ENCODE data around the gene SPINT4. TPM values are rescaled to one million over a fixed set of nuclear protein-coding genes. Genes with fewer than 3 reads are reported as not detected.

Gene SPINT4
- total and polyA plus RNA-seq, 2 donors (not counting 1 experiment from before 2014, with no cell fraction given), result not detected

DNA sequence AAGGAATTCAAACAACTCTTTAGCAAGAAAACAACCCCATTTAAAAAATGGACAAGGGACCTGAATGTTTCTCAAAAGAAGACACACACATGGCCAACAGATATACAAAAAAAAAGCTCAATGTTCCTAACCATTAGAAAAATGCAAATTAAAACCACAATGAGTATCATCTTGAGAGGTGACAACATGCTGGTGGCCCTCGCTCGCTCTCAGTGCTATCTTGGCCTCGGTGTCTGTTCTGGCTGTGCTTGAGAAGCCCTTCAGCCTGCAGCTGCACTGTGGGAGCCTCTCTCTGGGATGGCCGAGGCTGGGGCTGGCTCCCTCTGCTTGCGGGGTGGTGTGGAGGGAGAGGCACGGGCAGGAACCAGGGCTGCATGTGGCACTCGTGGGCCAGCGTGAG, 13.4 kb downstream of the SPINT4 start:
- Histone ChIP-seq H3K27me3 (ENCODE audit: control insufficient read depth, insufficient read depth, low read length) (no peaks in the 10 kb centered on the region), H3K79me2 (ENCODE audit: control insufficient read depth, insufficient read depth, low read length) (no peaks in the 10 kb centered on the region), H3K4me3 (replicated peaks in 1 of 4; ENCODE audit: control extremely low read depth in 1 of 4, insufficient read depth in 1 of 4, low read depth in 3 of 4, low read length in 4 of 4) (no peak overlapping the region), H3K36me3 (ENCODE audit: control insufficient read depth, insufficient read depth, low read length) (no peaks in the 10 kb centered on the region), H2AFZ (ENCODE audit: low read length) (no peak overlapping the region), H3K9me3 (ENCODE audit: control insufficient read depth, insufficient read depth, low read depth, low read length) (no peaks in the 10 kb centered on the region), H3K4me1 (ENCODE audit: control insufficient read depth, extremely low read depth, insufficient read depth, low read length) (no peaks in the 10 kb centered on the region), H3K27ac (ENCODE audit: insufficient read depth, low read length) (no peak overlapping the region), H3K4me2 (ENCODE audit: extremely low read depth, insufficient read depth, low read length) (no peak overlapping the region), H4K20me1 (ENCODE audit: control insufficient read depth, extremely low read depth, insufficient read depth, low read length) (no peaks in the 10 kb centered on the region), H3K9ac (ENCODE audit: insufficient read depth, low read length) (no peak overlapping the region)
- no peak for DNase-seq (ENCODE audit: low read depth in 2 of 2)
- TF ChIP-seq EZH2 (IDR thresholded peaks at IDR 0.05; ENCODE audit: low read length, missing control alignments), result no peak
- TF ChIP-seq, protein P1, sequence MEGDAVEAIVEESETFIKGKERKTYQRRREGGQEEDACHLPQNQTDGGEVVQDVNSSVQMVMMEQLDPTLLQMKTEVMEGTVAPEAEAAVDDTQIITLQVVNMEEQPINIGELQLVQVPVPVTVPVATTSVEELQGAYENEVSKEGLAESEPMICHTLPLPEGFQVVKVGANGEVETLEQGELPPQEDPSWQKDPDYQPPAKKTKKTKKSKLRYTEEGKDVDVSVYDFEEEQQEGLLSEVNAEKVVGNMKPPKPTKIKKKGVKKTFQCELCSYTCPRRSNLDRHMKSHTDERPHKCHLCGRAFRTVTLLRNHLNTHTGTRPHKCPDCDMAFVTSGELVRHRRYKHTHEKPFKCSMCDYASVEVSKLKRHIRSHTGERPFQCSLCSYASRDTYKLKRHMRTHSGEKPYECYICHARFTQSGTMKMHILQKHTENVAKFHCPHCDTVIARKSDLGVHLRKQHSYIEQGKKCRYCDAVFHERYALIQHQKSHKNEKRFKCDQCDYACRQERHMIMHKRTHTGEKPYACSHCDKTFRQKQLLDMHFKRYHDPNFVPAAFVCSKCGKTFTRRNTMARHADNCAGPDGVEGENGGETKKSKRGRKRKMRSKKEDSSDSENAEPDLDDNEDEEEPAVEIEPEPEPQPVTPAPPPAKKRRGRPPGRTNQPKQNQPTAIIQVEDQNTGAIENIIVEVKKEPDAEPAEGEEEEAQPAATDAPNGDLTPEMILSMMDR (conservative IDR thresholded peaks at IDR 0.05 in 1 of 2, IDR thresholded peaks at IDR 0.05 in 1 of 2; ENCODE audit: low read depth in 1 of 2, low read length in 2 of 2), result no peak

DNA sequence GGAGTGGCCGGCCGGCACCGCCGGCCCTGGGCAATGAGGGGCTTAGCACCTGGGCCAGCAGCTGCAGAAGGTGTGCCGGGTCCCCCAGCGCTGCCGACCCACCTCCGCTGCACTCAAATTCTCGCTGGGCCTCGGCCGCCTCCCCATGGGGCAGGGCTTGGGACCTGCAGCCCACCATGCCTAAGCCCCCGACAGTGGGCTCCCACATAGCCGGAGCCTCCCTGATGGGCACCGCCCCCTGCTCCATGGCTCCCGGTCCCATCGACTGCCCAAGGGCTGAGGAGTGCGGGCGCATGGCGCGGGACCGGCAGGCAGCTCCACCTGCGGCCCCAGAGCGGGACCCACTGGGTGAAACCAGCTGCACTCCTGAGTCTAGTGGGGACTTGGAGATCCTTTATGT, 13.8 kb downstream of the SPINT4 start:
- Histone ChIP-seq H3K79me2 (ENCODE audit: control insufficient read depth, insufficient read depth, low read length) (no peaks in the 10 kb centered on the region), H3K9me3 (ENCODE audit: control insufficient read depth, insufficient read depth, low read depth, low read length) (no peaks in the 10 kb centered on the region), H3K4me1 (ENCODE audit: control insufficient read depth, extremely low read depth, insufficient read depth, low read length) (no peaks in the 10 kb centered on the region), H3K36me3 (ENCODE audit: control insufficient read depth, insufficient read depth, low read length) (no peaks in the 10 kb centered on the region), H4K20me1 (ENCODE audit: control insufficient read depth, extremely low read depth, insufficient read depth, low read length) (no peaks in the 10 kb centered on the region), H3K27ac (ENCODE audit: insufficient read depth, low read length) (no peak overlapping the region), H3K4me3 (replicated peaks in 1 of 4; ENCODE audit: control extremely low read depth in 1 of 4, insufficient read depth in 1 of 4, low read depth in 3 of 4, low read length in 4 of 4) (no peak overlapping the region), H3K27me3 (ENCODE audit: control insufficient read depth, insufficient read depth, low read length) (no peaks in the 10 kb centered on the region), H3K9ac (ENCODE audit: insufficient read depth, low read length) (no peak overlapping the region), H3K4me2 (ENCODE audit: extremely low read depth, insufficient read depth, low read length) (no peak overlapping the region), H2AFZ (ENCODE audit: low read length) (no peak overlapping the region)
- TF ChIP-seq EZH2 (IDR thresholded peaks at IDR 0.05; ENCODE audit: low read length, missing control alignments), result no peak
- TF ChIP-seq, protein P1 (conservative IDR thresholded peaks at IDR 0.05 in 1 of 2, IDR thresholded peaks at IDR 0.05 in 1 of 2; ENCODE audit: low read depth in 1 of 2, low read length in 2 of 2), result no peak
- DNase-seq (ENCODE audit: low read depth in 2 of 2), result no peak

DNA sequence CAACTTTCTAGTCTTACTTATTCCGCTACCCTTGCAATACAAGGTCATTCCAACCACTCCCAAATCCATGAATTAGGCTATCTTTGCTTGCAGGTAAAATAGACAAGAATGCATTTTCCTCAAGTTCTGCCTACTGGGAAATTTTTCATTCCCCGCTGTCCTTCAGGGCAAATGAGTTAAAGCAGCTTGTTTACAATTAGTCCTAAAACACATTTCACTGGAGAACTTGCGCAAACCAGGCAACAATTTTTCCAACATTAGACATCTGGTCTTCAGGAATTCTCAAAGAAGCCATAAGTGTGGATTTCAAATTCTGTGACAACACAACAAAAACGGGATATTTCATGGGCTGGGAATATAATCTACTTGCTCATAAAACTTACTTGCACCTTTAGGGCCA, 20.4 kb downstream of the SPINT4 start:
- Histone ChIP-seq H4K20me1 (ENCODE audit: control insufficient read depth, extremely low read depth, insufficient read depth, low read length) (no peaks in the 10 kb centered on the region), H3K9ac (ENCODE audit: insufficient read depth, low read length) (no peak overlapping the region), H3K27ac (ENCODE audit: insufficient read depth, low read length) (no peak overlapping the region), H3K79me2 (ENCODE audit: control insufficient read depth, insufficient read depth, low read length) (no peaks in the 10 kb centered on the region), H3K4me3 (replicated peaks in 1 of 4; ENCODE audit: control extremely low read depth in 1 of 4, insufficient read depth in 1 of 4, low read depth in 3 of 4, low read length in 4 of 4) (no peak overlapping the region), H3K9me3 (ENCODE audit: control insufficient read depth, insufficient read depth, low read depth, low read length) (no peaks in the 10 kb centered on the region), H2AFZ (ENCODE audit: low read length) (no peak overlapping the region), H3K36me3 (ENCODE audit: control insufficient read depth, insufficient read depth, low read length) (no peaks in the 10 kb centered on the region), H3K27me3 (ENCODE audit: control insufficient read depth, insufficient read depth, low read length) (no peaks in the 10 kb centered on the region), H3K4me2 (ENCODE audit: extremely low read depth, insufficient read depth, low read length) (no peak overlapping the region), H3K4me1 (ENCODE audit: control insufficient read depth, extremely low read depth, insufficient read depth, low read length) (no peaks in the 10 kb centered on the region)
- TF ChIP-seq, protein P1 (conservative IDR thresholded peaks at IDR 0.05 in 1 of 2, IDR thresholded peaks at IDR 0.05 in 1 of 2; ENCODE audit: low read depth in 1 of 2, low read length in 2 of 2), result no peak
- no peak for TF ChIP-seq EZH2 (IDR thresholded peaks at IDR 0.05; ENCODE audit: low read length, missing control alignments)
- no peak for DNase-seq (ENCODE audit: low read depth in 2 of 2)

Measured in fibroblast of lung (primary cell).